Activated CD4-positive, alpha-beta T cell treated with anti-CD3 and anti-CD28 coated beads, Interleukin-2, amount 10 ng/mL, durations not matched to agents 24 days and 14 days (primary cell): Measurements from ENCODE around the gene PLAAT5. TPM values are rescaled to one million over a fixed set of nuclear protein-coding genes. Genes with fewer than 3 reads are reported as not detected.
"Not testable (repeated sequence)": the region's sequence is repeated elsewhere in the genome, so short reads cannot be mapped to it uniquely, and the experiment has no call there.

ENCODE experiments used
- DNase-seq: peaks from one replicate; pipeline ENCODE4 v3.0.0; 2022
- H3K27ac Mint-ChIP-seq: one replicate; pipeline ENCODE4 v1.8.0; 2022; ENCODE audit warnings: mild to moderate bottlenecking, mixed read lengths
- H3K27me3 Mint-ChIP-seq: one replicate; pipeline ENCODE4 v1.8.0; 2022; ENCODE audit warnings: mixed read lengths
- H3K36me3 Mint-ChIP-seq: one replicate; pipeline ENCODE4 v1.8.0; 2022; ENCODE audit warnings: low read depth, mild to moderate bottlenecking, mixed read lengths
- H3K4me1 Mint-ChIP-seq: one replicate; pipeline ENCODE4 v1.8.0; 2021; ENCODE audit warnings: mixed read lengths
- H3K4me3 Mint-ChIP-seq: one replicate; pipeline ENCODE4 v1.8.0; 2022; ENCODE audit warnings: mild to moderate bottlenecking, moderate library complexity, mixed read lengths
- H3K9me3 Mint-ChIP-seq: one replicate; pipeline ENCODE4 v1.8.0; 2021; ENCODE audit warnings: mixed read lengths
- intact Hi-C: fragments of 100-400 bp; cut with micrococcal nuclease; formaldehyde crosslinking; loops from one replicate; pipeline ENCODE4 v1.15.1; 2023
- total RNA-seq: library from RNA; stranded (reverse); gene quantifications from 2 replicates; pipeline ENCODE4 v1.2.3, GENCODE V29; 2022

PLAAT5 gene, protein sequence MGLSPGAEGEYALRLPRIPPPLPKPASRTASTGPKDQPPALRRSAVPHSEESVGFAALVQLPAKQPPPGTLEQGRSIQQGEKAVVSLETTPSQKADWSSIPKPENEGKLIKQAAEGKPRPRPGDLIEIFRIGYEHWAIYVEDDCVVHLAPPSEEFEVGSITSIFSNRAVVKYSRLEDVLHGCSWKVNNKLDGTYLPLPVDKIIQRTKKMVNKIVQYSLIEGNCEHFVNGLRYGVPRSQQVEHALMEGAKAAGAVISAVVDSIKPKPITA
- total RNA-seq = not detected in 2 replicates

DNA sequence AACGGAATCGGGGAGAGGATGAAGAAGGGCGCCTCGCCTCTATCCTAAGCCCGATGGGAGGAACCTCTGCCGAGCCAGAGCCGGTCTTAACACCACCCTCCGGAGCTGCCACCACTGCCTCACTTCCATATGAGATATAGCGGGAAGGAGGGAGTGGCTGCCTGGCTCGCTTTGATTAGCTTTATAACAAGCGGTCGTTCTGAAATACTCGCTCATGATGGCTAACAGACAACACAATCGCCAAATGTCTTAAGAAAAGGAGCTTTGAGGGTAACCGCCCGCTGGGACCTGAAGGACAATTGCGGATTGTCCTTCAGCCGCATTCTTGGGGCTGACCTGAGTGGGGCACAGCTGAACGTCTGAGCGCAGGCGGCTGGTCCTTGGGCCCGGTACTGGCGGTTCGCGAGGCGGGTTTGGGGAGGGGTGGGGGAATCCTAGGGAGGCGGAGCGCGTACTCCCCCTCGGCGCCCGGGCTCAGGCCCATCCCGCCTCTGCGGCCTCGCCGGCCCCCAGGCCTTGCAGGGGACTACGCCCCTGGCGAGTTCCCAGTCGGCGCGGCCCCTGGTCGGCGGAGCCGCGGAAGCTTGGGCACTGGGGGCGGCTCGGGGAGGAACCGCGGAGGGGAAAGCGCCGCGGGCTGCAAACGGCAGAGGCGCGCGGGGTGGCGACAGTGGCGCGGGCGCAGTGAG lies at the start of gene PLAAT5:
Gene PLAAT5, minus strand, starts transcription at position 617 of the 689 bp plus-strand sequence. Its CDS starts 133 bp downstream, at position 484.
- peaks cover 6% of the 10 kb centered on the region for H3K4me1 Mint-ChIP-seq
- peaks cover under 1% of the 10 kb centered on the region for H3K9me3 Mint-ChIP-seq
- peaks cover 70% of the 10 kb centered on the region for H3K27me3 Mint-ChIP-seq
- H3K27ac Mint-ChIP-seq = no peak within 1 kb of the TSS
- DNase-seq = peak; percentile 65
- intact Hi-C loops = no loop called here
- H3K36me3 Mint-ChIP-seq = no peaks in the 10 kb centered on the region
- peak within 1 kb of the TSS; percentile 80 for H3K4me3 Mint-ChIP-seq

DNA sequence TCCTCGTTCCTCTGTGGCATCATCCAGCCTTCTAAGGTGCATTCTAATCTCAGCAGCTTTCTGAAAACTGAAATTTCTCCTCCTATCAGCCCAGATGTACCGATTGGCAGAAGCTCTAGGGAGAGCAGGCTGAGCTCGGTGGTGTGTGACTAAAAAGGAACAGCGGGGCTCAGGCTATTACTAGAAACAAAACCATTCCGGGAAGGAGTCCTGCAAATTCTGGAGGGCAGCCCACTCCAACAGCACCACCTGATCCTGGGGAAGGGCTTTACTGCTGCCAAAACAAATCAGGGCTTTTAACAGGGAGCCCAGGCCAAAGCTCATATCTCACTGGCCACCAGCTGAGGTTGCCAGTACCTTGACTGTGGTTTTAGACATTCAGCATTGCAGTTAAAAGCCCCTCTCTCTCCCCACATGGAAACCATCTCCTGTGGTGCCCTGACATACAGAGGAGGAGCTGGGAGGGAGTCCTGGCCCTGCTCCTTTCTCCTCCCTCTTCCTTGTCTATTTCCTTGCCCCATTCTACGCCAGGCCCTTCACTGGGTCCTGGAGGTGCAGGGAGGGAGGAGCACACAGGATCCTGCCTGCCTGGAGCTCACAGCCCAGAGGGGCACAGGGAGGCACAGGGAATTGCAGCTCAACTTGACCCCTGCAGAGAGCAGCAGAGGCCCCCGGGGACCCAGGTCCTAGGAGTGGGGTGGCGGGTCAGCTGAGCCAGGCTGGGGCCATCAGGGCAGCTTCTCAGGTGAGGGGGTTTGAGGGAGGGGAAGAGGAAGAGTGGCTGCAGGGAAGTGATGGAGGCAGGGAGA lies 46.5 kb upstream of the PLAAT5 start:
- Mint-ChIP-seq H3K27ac (peak overlapping the region; percentile 88), H3K27me3 (no peaks in the 10 kb centered on the region), H3K9me3 (no peaks in the 10 kb centered on the region), H3K4me3 (peak overlapping the region; percentile 90), H3K4me1 (peaks cover 63% of the 10 kb centered on the region), H3K36me3 (peaks cover 16% of the 10 kb centered on the region)
- intact Hi-C loops = loop anchor here (5.0 kb wide), 2 partner anchors 100 to 135 kb away; partner anchors contain the start of gene ATL3
- DNase-seq = peak; percentile 75

- Mint-ChIP-seq H3K27me3 (no peaks in the 10 kb centered on the region), H3K27ac (peak within 1 kb of the TSS; percentile 88), H3K4me3 (peak within 1 kb of the TSS; percentile 90), H3K9me3 (no peaks in the 10 kb centered on the region), H3K4me1 (peaks cover 66% of the 10 kb centered on the region), H3K36me3 (peaks cover 14% of the 10 kb centered on the region)
- DNase-seq = peak; percentile 88
- intact Hi-C loops = loop anchor here (5.0 kb wide), 2 partner anchors 101 to 136 kb away; partner anchors contain the start of gene ATL3
Measured at GRCh38 chr11:63536669-63537292, 45.8 kb upstream of the PLAAT5 start, which contains the start of gene PLAAT4. PLAAT4 (plus strand) TSS chr11:63536808; CDS start chr11:63536869, 61 bp downstream.

GRCh38 chr11:63535734-63536133 lies 44.8 kb upstream of the PLAAT5 start:
- peaks cover 14% of the 10 kb centered on the region for H3K36me3 Mint-ChIP-seq
- no peaks in the 10 kb centered on the region for H3K9me3 Mint-ChIP-seq
- H3K27ac Mint-ChIP-seq = peak overlapping the region; percentile 88
- H3K27me3 Mint-ChIP-seq = no peaks in the 10 kb centered on the region
- H3K4me1 Mint-ChIP-seq = peaks cover 73% of the 10 kb centered on the region
- peak overlapping the region; percentile 90 for H3K4me3 Mint-ChIP-seq
- DNase-seq = peak; percentile 82
- intact Hi-C loops = loop anchor here (1.0 to 5.0 kb wide), 4 partner anchors 18 to 137 kb away; partner anchors contain the start of gene ATL3

DNA sequence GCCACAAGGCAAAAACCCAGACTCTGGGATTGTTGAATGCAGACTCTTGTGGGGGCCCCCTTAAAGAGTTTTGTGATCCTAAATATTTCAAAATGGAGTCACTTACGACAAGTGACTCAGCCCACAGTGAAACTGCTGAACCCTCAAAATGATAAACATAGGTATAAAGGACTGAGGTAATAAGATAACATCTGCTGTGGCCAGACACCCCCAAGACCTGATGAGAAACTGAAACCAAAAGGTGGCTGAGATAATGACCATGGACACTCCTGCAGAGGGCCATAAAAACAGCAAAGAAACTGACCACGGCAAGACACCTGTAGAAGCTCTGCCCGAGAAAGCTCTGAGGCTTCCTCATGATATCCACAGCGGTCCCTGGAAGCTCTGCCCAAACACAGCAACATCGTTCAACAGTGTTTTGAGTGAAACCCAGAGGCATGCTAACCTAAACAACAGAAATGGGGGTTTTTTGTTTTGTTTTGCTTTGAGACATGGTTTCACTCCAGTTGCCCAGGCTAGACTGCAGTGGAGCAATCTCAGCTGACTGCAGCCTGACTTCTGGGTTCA lies 44.0 kb upstream of the PLAAT5 start:
- intact Hi-C loops = loop anchor here (1.0 to 5.0 kb wide), 4 partner anchors 18 to 137 kb away; partner anchors contain the start of gene ATL3
- Mint-ChIP-seq H3K4me3 (peak overlapping the region; percentile 90), H3K4me1 (peaks cover 73% of the 10 kb centered on the region), H3K27ac (peak overlapping the region; percentile 88), H3K36me3 (peaks cover 11% of the 10 kb centered on the region), H3K9me3 (no peaks in the 10 kb centered on the region), H3K27me3 (no peaks in the 10 kb centered on the region)
- peak; percentile 78 for DNase-seq

DNA sequence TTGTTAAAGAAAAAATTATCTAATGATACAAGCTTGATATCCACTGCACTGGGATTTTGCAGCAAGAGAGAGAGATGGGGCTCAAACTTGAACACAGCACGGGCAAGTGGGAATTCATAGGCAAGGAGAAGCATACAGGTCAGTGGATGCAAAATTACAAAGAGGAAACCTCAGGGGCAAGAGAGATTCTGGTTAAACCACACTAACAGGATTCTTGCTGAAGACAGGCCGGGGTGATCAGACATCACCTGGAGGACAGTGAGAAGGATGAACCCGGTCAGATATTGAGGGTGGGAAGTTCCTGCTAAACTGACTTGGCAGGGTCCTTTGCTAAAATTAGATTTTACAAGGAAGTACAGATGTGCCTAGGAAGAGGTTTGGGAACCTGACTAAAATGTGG lies 43.1 kb upstream of the PLAAT5 start:
- H3K4me1 Mint-ChIP-seq = peaks cover 77% of the 10 kb centered on the region
- H3K27ac Mint-ChIP-seq = no peak overlapping the region
- H3K9me3 Mint-ChIP-seq = no peaks in the 10 kb centered on the region
- peaks cover 8% of the 10 kb centered on the region for H3K36me3 Mint-ChIP-seq
- intact Hi-C loops = no loop called here
- DNase-seq = no peak
- H3K27me3 Mint-ChIP-seq = no peaks in the 10 kb centered on the region
- H3K4me3 Mint-ChIP-seq = no peak overlapping the region

GRCh38 chr11:63532799-63533475 lies 42.0 kb upstream of the PLAAT5 start:
- no peaks in the 10 kb centered on the region for H3K27me3 Mint-ChIP-seq
- intact Hi-C loops = no loop called here
- no peaks in the 10 kb centered on the region for H3K9me3 Mint-ChIP-seq
- no peak overlapping the region for H3K27ac Mint-ChIP-seq
- H3K4me1 Mint-ChIP-seq = peaks cover 69% of the 10 kb centered on the region
- no peak overlapping the region for H3K4me3 Mint-ChIP-seq
- no peak for DNase-seq
- peaks cover 2% of the 10 kb centered on the region for H3K36me3 Mint-ChIP-seq

DNA sequence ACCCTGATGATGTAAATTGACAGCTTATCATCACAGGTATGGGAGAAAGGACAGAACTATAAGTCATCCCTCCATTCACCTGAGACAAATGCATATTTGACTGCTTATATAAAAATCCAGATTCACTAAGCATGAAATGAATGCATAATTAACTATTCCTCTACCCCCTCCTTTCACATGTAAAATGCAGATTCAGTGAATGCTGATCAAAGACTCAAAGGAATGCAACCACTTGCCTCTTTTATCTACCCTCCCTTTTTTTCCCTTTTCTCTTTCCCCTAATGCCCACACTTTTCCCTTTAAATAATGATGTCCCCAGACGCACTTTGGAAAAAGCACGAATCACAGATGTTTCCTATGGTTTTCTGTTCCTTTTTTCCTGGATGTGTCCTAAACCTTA lies 41.1 kb upstream of the PLAAT5 start:
- Mint-ChIP-seq H3K36me3 (no peaks in the 10 kb centered on the region), H3K4me1 (peaks cover 62% of the 10 kb centered on the region), H3K9me3 (no peaks in the 10 kb centered on the region), H3K27me3 (no peaks in the 10 kb centered on the region), H3K4me3 (peak overlapping the region; percentile 10), H3K27ac (no peak overlapping the region)
- intact Hi-C loops = no loop called here
- no peak for DNase-seq

- H3K27ac Mint-ChIP-seq = peak overlapping the region; percentile 73
Measured at GRCh38 chr11:63531074-63531792, 40.3 kb upstream of the PLAAT5 start.

GRCh38 chr11:63530021-63530420 lies 39.1 kb upstream of the PLAAT5 start:
- DNase-seq = no peak
- Mint-ChIP-seq H3K9me3 (no peaks in the 10 kb centered on the region), H3K4me3 (no peak overlapping the region), H3K27me3 (no peaks in the 10 kb centered on the region), H3K4me1 (peaks cover 45% of the 10 kb centered on the region), H3K36me3 (no peaks in the 10 kb centered on the region), H3K27ac (no peak overlapping the region)
- intact Hi-C loops = no loop called here

More at GRCh38 chr11:63531074-63531792, 40.3 kb upstream of the PLAAT5 start:
- H3K4me1 Mint-ChIP-seq = peaks cover 56% of the 10 kb centered on the region
- intact Hi-C loops = loop anchor here (1.0 kb wide), 1 partner anchor 36 kb away; no protein-coding TSS in a partner anchor
- DNase-seq = peak; percentile 92
- not testable (repeated sequence) for H3K9me3 Mint-ChIP-seq, H3K36me3 Mint-ChIP-seq, H3K27me3 Mint-ChIP-seq
- peak overlapping the region; percentile 54 for H3K4me3 Mint-ChIP-seq

DNA sequence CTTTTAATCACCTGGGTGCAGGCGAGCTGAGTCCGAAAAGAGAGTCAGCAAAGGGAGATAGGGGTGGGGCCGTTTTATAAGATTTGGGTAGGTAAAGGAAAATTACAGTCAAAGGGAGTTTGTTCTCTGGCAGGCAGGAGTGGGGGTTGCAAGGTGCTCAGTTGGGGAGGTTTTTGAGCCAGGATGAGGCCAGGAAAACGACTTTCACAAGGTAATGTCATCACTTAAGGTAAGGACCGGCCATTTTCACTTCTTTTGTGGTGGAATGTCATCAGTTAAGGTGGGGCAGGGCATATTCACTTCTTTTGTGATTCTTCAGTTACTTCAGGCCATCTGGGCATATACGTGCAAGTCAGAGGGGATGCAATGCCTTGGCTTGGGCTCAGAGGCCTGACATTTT lies 38.4 kb upstream of the PLAAT5 start:
- H3K9me3 Mint-ChIP-seq, DNase-seq, intact Hi-C loops, H3K4me3 Mint-ChIP-seq, H3K27ac Mint-ChIP-seq, H3K36me3 Mint-ChIP-seq, H3K27me3 Mint-ChIP-seq: not testable (repeated sequence)
- H3K4me1 Mint-ChIP-seq = peaks cover 41% of the 10 kb centered on the region

- peaks cover 35% of the 10 kb centered on the region for H3K4me1 Mint-ChIP-seq
- H3K9me3 Mint-ChIP-seq, H3K27me3 Mint-ChIP-seq, H3K27ac Mint-ChIP-seq, H3K36me3 Mint-ChIP-seq, intact Hi-C loops, DNase-seq, H3K4me3 Mint-ChIP-seq: not testable (repeated sequence)
Measured at GRCh38 chr11:63528729-63529278, 37.8 kb upstream of the PLAAT5 start.
